Endothelial cell of umbilical vein (primary cell): Measurements from ENCODE around the gene ZP3. TPM values are rescaled to one million over a fixed set of nuclear protein-coding genes. Genes with fewer than 3 reads are reported as not detected.

ENCODE experiments used
- BruUV-seq: library from RNA; stranded (reverse); fragments of 400-500 nt; replicated peaks from 2 replicates; lab custom pipeline; 2021; lab: Mats Ljungman, UMichigan
- CTCF ChIA-PET: fragments of 300-600, 350-600 bp; sonication (Branson Sonifier 250); formaldehyde crosslinking; loops from one replicate; lab custom pipeline; 2021; ENCODE audit warnings: antibody characterized with exemption, inconsistent platforms; lab: Charles Lee
- POLR2A ChIA-PET: fragments of 300-600, 350-600 bp; sonication (Branson Sonifier 250); formaldehyde crosslinking; loops from one replicate; lab custom pipeline; 2021; ENCODE audit warnings: antibody characterized with exemption, inconsistent platforms; lab: Charles Lee
- DNase-seq: peaks from one replicate; pipeline ENCODE4 v3.0.0-alpha.2; 2011; ENCODE audit warnings: low read depth, low spot score
- FAIRE-seq: peaks from 2 replicates; lab custom pipeline; 2011; peaks lifted over from hg19 to GRCh38; lab: Jason Lieb, UNC
- H2AFZ ChIP-seq: 2 replicates; pipeline ENCODE4 v1.6.0; 2012; ENCODE audit warnings: low read depth, low read length, control low read depth, inconsistent platforms
- H3K27ac ChIP-seq: 2 replicates; pipeline ENCODE4 v1.5.1; 2011; ENCODE audit warnings: low read depth, mild to moderate bottlenecking, control low read depth, low read length, moderate library complexity; ENCODE audit not compliant: insufficient read depth
- H3K27me3 ChIP-seq, 2 experiments: 2 replicates each; pipeline versions ENCODE4 v1.6.0 to v1.6.1; 2011; ENCODE audit warnings: low read length in 2 of 2, mixed read lengths in 1 of 2; ENCODE audit not compliant: control insufficient read depth in 2 of 2, insufficient read depth in 2 of 2
- H3K36me3 ChIP-seq, 2 experiments: 2 replicates in 1 of 2; 3 replicates in 1 of 2; pipeline ENCODE4 v1.5.1; 2011; ENCODE audit warnings: low read length in 2 of 2, mild to moderate bottlenecking in 1 of 2, moderate library complexity in 1 of 2; ENCODE audit not compliant: control insufficient read depth in 2 of 2, insufficient read depth in 2 of 2; ENCODE audit errors: extremely low read depth in 1 of 2
- H3K4me1 ChIP-seq: 3 replicates; pipeline ENCODE4 v1.5.1; 2011; ENCODE audit warnings: mild to moderate bottlenecking, low read length; ENCODE audit not compliant: control insufficient read depth, insufficient read depth; ENCODE audit errors: extremely low read depth
- H3K4me2 ChIP-seq: 2 replicates; pipeline ENCODE4 v1.6.1; 2011; ENCODE audit warnings: low read length, control low read depth, mixed read lengths; ENCODE audit not compliant: insufficient read depth
- H3K4me3 ChIP-seq, 3 experiments: fragments of 200-600 bp in 1 of 3; sonication (generic), shearing (Covaris generic) in 1 of 3; replicated peaks in 1 of 3; 2 replicates each; pipeline ENCODE4 v1.5.1; 2011 to 2016; ENCODE audit warnings: control low read depth in 3 of 3, low read length in 3 of 3, mild to moderate bottlenecking in 2 of 3, inconsistent platforms in 1 of 3, low read depth in 1 of 3, moderate library complexity in 1 of 3; ENCODE audit not compliant: insufficient read depth in 1 of 3
- H3K79me2 ChIP-seq: 2 replicates; pipeline ENCODE4 v1.6.0; 2012; ENCODE audit warnings: low read length, inconsistent platforms; ENCODE audit not compliant: control insufficient read depth, insufficient read depth
- H3K9ac ChIP-seq: replicated peaks from 2 replicates; pipeline ENCODE3; 2011; ENCODE audit warnings: low read length, control low read depth; ENCODE audit not compliant: insufficient read depth; ENCODE audit errors: extremely low read depth
- H3K9me1 ChIP-seq: replicated peaks from 3 replicates; pipeline ENCODE4 v1.6.0; 2011; ENCODE audit warnings: mild to moderate bottlenecking, low read length; ENCODE audit not compliant: control insufficient read depth, insufficient read depth; ENCODE audit errors: extremely low read depth
- H3K9me3 ChIP-seq: replicated peaks from 2 replicates; pipeline ENCODE4 v1.5.1; 2012; ENCODE audit warnings: low read length, inconsistent platforms; ENCODE audit not compliant: control insufficient read depth, insufficient read depth
- H4K20me1 ChIP-seq: replicated peaks from 2 replicates; pipeline ENCODE3; 2011; ENCODE audit warnings: mild to moderate bottlenecking, low read length; ENCODE audit not compliant: control insufficient read depth, insufficient read depth; ENCODE audit errors: extremely low read depth
- CTCF ChIP-seq, 2 donors: IDR thresholded peaks; 1 replicate in 1 of 2; 2 replicates in 1 of 2; pipeline ENCODE4 v1.5.1; 2011; ENCODE audit warnings: low read length in 2 of 2, mild to moderate bottlenecking in 2 of 2, moderate library complexity in 2 of 2, control low read depth in 1 of 2, inconsistent platforms in 1 of 2, low read depth in 1 of 2; ENCODE audit not compliant: insufficient read depth in 1 of 2; ENCODE audit errors: extremely low read depth in 1 of 2
- MYC ChIP-seq: IDR thresholded peaks from one replicate; pipeline ENCODE4 v1.6.1; 2011; ENCODE audit warnings: mild to moderate bottlenecking, low read depth, low read length
- POLR2A ChIP-seq: IDR thresholded peaks from 2 replicates; pipeline ENCODE4 v1.6.1; 2012; ENCODE audit warnings: low read depth, mild to moderate bottlenecking, control low read depth, low read length
- POLR2AphosphoS5 ChIP-seq: IDR thresholded peaks from 2 replicates; pipeline ENCODE4 v1.6.1; 2012; ENCODE audit warnings: low read depth, mild to moderate bottlenecking, control low read depth, low read length, moderate library complexity; ENCODE audit not compliant: insufficient read depth
- dilution Hi-C: fragments of 300-500 bp; cut with MboI; formaldehyde crosslinking; loops from one replicate; pipeline ENCODE4 v1.15.0; 2019; ENCODE audit warnings: low sequenced_read_pairs; ENCODE audit not compliant: extremely low pct_ligation_motif_present
- intact Hi-C: fragments of 100-400 bp; cut with micrococcal nuclease; formaldehyde crosslinking; loops from one replicate; pipeline ENCODE4 v1.10.0; 2022
- polyA plus RNA-seq, 4 experiments: library from polyadenylated mRNA; depleted of rRNA in 3 of 4; stranded (reverse) in 3 of 4; unstranded in 1 of 4; fragments of >200 nt; gene quantifications; 2 replicates each; pipeline versions ENCODE4 v1.2.1 to v1.2.3, GENCODE V29; 2011 to 2012; ENCODE audit warnings: missing spikeins in 1 of 4
- total RNA-seq: library from RNA; stranded (reverse); gene quantifications from 2 replicates; pipeline ENCODE4 v1.2.3, GENCODE V29; 2021
- TF ChIP-seq, protein P1 (sequence below): IDR thresholded peaks from 2 replicates; pipeline ENCODE4 v1.6.1; 2011; ENCODE audit not compliant: insufficient read depth, insufficient read length

The ZP3 gene
- total and polyA plus RNA-seq, 2 donors (not counting 3 experiments of a cell fraction or from before 2014, with no cell fraction given), result 3.0 to 4.0 TPM

DNA sequence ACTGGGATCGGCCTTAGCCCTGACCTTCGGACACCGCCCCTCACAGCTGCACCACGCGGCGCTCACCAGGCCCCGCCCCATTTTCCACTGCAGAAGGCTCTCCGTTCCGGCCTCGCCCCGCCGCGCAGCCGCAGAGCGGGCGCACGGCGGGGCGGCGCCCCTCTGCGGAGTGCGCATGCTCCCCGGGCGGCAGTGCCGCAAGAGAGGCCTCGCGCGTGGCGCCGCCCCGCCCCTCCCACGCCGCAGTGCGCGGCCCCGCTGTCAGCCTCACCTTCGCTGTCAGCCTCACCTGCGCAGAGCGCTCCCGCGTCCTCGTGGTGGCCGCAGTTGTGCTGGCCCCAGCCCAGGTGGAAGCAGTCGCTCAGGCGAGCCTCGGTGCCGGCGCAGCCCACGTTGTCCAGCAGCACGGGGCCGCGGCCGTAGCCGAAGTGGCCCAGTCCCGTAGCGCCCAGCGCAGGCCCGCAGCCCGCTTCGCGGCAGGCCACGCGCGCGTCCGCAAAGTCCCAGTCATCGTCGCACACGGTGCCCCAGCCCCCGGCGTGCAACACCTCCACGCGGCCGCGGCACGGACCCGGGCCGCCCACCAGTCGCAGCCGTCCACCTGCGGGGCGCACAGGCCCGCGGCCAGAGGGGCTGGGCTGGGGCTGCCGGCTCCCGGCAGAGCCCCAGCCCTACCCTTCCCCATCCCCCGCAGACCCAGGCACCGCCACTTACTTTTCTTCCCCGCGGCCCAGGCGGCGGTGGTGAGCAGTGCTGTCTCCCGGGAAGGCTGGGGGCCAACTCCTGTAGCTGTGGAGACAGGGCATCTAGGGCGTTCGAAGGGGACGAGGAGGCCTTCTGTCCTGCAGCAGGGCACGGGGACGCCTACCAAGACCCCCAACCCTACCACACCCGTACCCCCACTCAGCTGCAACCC lies 31.4 kb upstream of the ZP3 start:
- ChIA-PET POLR2A (no interaction called here), CTCF (interaction anchor here (0.8 to 1.0 kb wide), 2 partner anchors 18 kb away, joined by 3 to 4 read pairs; no protein-coding TSS in a partner anchor)
- TF ChIP-seq CTCF (IDR thresholded peaks at IDR 0.05; ENCODE audit: extremely low read depth in 1 of 2, insufficient read depth in 1 of 2, low read depth in 1 of 2, low read length in 2 of 2), result no peak
- TF ChIP-seq MYC, result peak; percentile 59
- peak; percentile 70 for TF ChIP-seq POLR2A
- peak; percentile 87 for TF ChIP-seq POLR2AphosphoS5
- TF ChIP-seq, protein P1, sequence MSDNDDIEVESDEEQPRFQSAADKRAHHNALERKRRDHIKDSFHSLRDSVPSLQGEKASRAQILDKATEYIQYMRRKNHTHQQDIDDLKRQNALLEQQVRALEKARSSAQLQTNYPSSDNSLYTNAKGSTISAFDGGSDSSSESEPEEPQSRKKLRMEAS, result peak; percentile 32
- Histone ChIP-seq H3K9me3 (no peaks in the 10 kb centered on the region), H3K79me2 (no peaks in the 10 kb centered on the region), H2AFZ (peak overlapping the region; percentile 98), H3K27ac (no peak overlapping the region), H3K9ac (peak overlapping the region; percentile 48), H4K20me1 (no peaks in the 10 kb centered on the region), H3K27me3 (no peaks in the 10 kb centered on the region), H3K4me1 (peaks cover 10% of the 10 kb centered on the region), H3K36me3 (no peaks in the 10 kb centered on the region), H3K4me3 (peak overlapping the region in 2 of 3 experiments; percentile 51 to 66), H3K9me1 (no peaks in the 10 kb centered on the region), H3K4me2 (peak overlapping the region; percentile 69)
- dilution Hi-C loops, result no loop called here
- DNase-seq, result peak; percentile 85
- intact Hi-C loops, result loop anchor here (2.0 kb wide), 1 partner anchor 35 kb away; the partner anchor contains the start of gene YWHAG
- peak; percentile 94 for FAIRE-seq
- BruUV-seq, result no TSS peak
